ENCODE measurements around the gene CD14. TPM values are rescaled to one million over a fixed set of nuclear protein-coding genes. Genes with fewer than 3 reads are reported as not detected.
"Not testable (repeated sequence)": the region's sequence is repeated elsewhere in the genome, so short reads cannot be mapped to it uniquely, and the experiment has no call there.

CD14 gene
- total and polyA plus RNA-seq, 7 donors, result 20.8 to 178 (median 58.1) TPM

DNA sequence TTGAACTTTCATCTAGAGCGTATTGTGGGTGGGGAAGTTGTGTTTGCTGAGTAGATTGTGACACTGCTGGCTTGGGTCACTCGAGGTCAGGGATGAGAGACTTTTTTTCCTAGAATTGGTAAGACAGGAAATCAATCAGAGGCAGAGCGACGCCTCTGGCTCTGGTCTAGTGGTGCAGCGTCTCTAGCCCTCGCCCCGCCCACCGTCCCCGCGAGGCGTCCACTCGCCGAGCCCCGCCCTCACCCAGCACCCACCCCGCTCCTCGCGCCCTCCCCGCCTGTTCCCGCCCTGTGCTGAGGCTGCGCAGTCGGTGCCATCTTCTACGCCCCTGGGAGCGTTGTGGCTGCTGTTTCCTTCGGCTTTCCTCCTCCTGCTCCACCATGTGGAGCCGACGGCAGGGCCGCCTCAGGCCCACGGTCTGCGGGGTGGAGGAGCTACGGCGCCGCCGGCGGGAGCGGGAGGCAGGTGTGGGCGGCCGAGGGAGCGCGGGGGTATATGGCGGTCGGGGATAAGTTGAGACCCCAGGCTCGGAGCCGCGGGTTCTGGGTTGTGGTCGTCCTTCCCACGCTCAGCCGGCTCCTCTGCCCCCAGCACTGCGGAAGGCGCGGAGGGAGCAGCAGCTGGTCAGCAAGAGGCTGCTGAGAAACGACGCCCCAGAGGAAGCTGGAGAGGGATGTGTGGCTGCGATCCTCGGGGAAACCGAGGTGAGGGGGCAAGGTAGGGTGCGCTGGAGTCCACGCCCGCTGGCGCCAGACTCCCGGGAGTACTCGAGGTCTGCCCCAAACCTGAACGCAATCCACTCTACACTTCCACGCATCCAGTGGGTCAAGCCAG, 6.4 kb upstream of the CD14 start, which contains the start of gene TMCO6:
TMCO6 (plus strand) TSS at position 304 of the 834 bp plus-strand sequence; CDS start at position 381, 77 bp downstream.
- H3K4me3 ChIP-seq, result peak within 1 kb of the TSS; percentile 66 to 77 (median 71)
- intact Hi-C loops (cut with DNase I), result loop anchor here (2.0 kb wide), 2 partner anchors 75 to 93 kb away; partner anchors contain the start of genes APBB3, EIF4EBP3 and SLC35A4
- H3K4me1 ChIP-seq, result peaks cover 0 to 18% (median 12%) of the 10 kb centered on the region in 4 donors
- H3K27me3 ChIP-seq, result no peaks in the 10 kb centered on the region
- WGBS, 2 donors, result 1% methylated on average over 63 of the region's 63 CpGs
- peak within 1 kb of the TSS; percentile 88 to 91 (median 90) for H3K27ac ChIP-seq
- no peaks in the 10 kb centered on the region for H3K9me3 ChIP-seq
- DNase-seq, result peak; percentile 99
- TF ChIP-seq, protein P1, sequence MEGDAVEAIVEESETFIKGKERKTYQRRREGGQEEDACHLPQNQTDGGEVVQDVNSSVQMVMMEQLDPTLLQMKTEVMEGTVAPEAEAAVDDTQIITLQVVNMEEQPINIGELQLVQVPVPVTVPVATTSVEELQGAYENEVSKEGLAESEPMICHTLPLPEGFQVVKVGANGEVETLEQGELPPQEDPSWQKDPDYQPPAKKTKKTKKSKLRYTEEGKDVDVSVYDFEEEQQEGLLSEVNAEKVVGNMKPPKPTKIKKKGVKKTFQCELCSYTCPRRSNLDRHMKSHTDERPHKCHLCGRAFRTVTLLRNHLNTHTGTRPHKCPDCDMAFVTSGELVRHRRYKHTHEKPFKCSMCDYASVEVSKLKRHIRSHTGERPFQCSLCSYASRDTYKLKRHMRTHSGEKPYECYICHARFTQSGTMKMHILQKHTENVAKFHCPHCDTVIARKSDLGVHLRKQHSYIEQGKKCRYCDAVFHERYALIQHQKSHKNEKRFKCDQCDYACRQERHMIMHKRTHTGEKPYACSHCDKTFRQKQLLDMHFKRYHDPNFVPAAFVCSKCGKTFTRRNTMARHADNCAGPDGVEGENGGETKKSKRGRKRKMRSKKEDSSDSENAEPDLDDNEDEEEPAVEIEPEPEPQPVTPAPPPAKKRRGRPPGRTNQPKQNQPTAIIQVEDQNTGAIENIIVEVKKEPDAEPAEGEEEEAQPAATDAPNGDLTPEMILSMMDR (IDR thresholded peaks at IDR 0.05), result peak; percentile 32 to 63 (median 59)
- TF ChIP-seq POLR2A (IDR thresholded peaks at IDR 0.05) (peak; percentile 21 to 59), EP300 (IDR thresholded peaks at IDR 0.05) (peak in 1 of 4 donors; percentile 17), POLR2AphosphoS5 (IDR thresholded peaks at IDR 0.05) (peak; percentile 79 to 90 (median 86))
- H3K36me3 ChIP-seq, result peaks cover 0 to 30% (median 9%) of the 10 kb centered on the region in 4 donors

DNA sequence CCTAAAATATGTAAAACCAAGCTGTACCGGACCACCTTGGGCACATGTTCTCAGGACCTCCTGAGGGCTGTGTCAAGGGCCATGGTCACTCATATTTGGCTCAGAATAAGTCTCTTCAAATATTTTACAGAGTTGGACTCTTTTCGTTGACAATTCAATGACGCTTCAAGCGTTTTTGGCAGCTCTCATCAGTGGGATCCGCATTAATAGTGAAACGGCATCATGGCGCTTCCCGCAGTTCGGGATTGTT, 5.8 kb upstream of the CD14 start:
- H3K4me1 ChIP-seq, result peaks cover 0 to 18% (median 12%) of the 10 kb centered on the region in 4 donors
- 11 to 19% methylated on average over 9 of the region's 9 CpGs for WGBS, 2 donors
- not testable (repeated sequence) for H3K27me3 ChIP-seq, H3K9me3 ChIP-seq, DNase-seq
- peaks cover 0 to 24% (median 5%) of the 10 kb centered on the region in 4 donors for H3K36me3 ChIP-seq
- peak overlapping the region; percentile 88 to 91 (median 90) for H3K27ac ChIP-seq
- H3K4me3 ChIP-seq, result peak overlapping the region; percentile 66 to 77 (median 71)
- intact Hi-C loops (cut with DNase I), result loop anchor here (2.0 kb wide), 2 partner anchors 74 to 92 kb away; partner anchors contain the start of genes APBB3, EIF4EBP3 and SLC35A4

DNA sequence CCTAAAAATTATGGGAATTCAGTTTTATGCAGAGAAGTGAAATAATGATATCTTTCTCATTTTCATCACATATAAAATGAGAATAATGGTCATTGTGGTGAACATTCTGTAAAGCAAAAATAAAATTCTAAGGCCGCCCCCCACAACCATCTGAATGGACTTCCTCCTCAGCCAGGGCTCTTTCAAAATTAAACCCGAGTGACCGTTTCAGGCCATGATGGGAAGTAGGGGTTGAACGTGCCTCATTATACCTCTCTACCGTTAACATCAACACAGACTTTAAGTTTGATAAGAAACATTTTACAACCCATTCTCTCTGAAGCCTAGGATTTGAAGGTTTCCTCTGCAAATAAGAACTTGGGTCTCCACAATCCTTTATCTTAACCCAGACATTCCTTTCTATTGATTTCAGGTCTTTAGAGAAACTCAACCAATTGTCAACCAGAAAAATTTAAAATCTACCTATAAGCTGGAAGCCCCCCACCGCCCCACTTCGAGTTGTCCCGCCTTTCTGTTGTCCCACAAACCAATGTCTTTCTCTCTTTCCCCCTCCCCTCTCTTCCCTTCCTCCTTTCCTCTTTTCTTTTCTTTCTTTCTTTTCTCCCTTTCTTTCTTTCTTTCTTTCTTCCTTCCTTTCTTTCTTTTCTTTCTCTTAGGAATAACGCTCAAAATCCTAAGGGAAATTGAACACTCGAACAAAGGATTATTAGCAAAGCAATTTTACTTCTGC, 4.6 kb upstream of the CD14 start:
- 80 to 89% methylated on average over 10 of the region's 10 CpGs for WGBS, 2 donors
- Histone ChIP-seq H3K9me3 (no peaks in the 10 kb centered on the region), H3K27me3 (no peaks in the 10 kb centered on the region), H3K27ac (no peak overlapping the region), H3K4me1 (peaks cover 0 to 26% (median 21%) of the 10 kb centered on the region in 4 donors), H3K4me3 (no peak overlapping the region), H3K36me3 (peaks cover 0 to 11% (median 0%) of the 10 kb centered on the region in 4 donors)
- intact Hi-C loops (cut with DNase I), result loop anchor here (2.0 kb wide), 2 partner anchors 73 to 91 kb away; partner anchors contain the start of genes APBB3, EIF4EBP3 and SLC35A4
- DNase-seq, result no peak
- TF ChIP-seq POLR2A (IDR thresholded peaks at IDR 0.05) (no peak), EP300 (IDR thresholded peaks at IDR 0.05) (no peak), POLR2AphosphoS5 (IDR thresholded peaks at IDR 0.05) (no peak)
- TF ChIP-seq, protein P1 (IDR thresholded peaks at IDR 0.05), result no peak

DNA sequence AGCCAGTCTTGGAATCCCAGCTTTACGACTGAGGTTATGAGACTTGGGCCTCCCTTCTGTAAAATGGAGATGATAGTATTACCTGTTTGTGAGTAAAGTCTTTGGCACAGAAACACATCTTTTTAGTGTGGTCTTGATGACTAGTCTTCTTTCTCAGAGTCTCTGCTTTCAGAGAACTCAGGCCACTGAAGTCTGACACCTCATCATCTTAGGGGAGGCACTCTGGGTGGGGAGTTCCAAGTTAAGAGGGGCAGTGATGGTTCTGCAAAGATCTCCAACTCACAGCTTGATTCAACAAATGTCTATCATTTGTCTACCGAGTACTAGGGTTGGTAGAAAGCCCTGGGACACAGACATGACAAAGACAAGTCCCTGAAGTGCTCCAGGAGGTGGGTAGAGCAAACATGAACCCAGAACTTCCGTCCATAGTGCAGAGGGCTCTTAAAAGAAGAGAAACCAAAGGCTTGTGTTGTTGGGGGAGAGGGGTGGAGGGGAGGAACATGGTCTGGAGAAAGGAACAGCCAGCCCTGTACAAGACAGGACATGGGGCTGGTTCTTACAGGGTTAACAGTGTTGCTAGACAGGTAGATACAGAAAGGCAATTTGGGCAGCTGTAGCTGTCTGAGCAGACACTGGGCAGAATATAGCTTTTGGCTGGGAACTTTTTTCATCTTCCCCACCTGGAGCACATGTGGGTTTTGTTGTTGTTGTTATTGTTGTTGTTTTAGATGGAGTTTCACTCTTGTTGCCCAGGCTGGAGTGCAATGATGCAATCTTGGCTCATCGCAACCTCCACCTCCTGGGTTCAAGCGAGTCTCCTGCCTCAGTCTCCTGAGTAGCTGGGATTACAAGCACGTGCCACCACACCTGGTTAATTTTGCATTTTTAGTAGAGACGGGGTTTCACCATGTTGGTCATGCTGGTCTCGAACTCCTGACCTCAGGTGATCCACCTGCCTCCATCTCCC, 2.6 kb upstream of the CD14 start:
- H3K4me3 ChIP-seq, result no peak overlapping the region
- DNase-seq, result no peak
- H3K4me1 ChIP-seq, result peaks cover 0 to 36% (median 26%) of the 10 kb centered on the region in 4 donors
- H3K9me3 ChIP-seq, result no peaks in the 10 kb centered on the region
- no peaks in the 10 kb centered on the region for H3K27me3 ChIP-seq
- no peak overlapping the region for H3K27ac ChIP-seq
- no peaks in the 10 kb centered on the region for H3K36me3 ChIP-seq
- 88 to 92% methylated on average over 8 of the region's 8 CpGs for WGBS, 2 donors
- TF ChIP-seq, protein P1 (IDR thresholded peaks at IDR 0.05), result no peak
- no peak for TF ChIP-seq EP300 (IDR thresholded peaks at IDR 0.05)
- TF ChIP-seq POLR2AphosphoS5 (IDR thresholded peaks at IDR 0.05), result no peak
- no peak for TF ChIP-seq POLR2A (IDR thresholded peaks at IDR 0.05)
- intact Hi-C loops (cut with DNase I), result no loop called here
